C4-2B (cell line): Measurements from ENCODE around the gene SUMF1.

Source experiments
- CTCF ChIP-seq: fragments of 450-650 bp; conservative IDR thresholded peaks from 2 replicates; pipeline ENCODE4 v1.5.1; 2017; ENCODE audit warnings: mild to moderate bottlenecking
- ZFX ChIP-seq: fragments of 450-650 bp; IDR thresholded peaks from 2 replicates; pipeline ENCODE4 v1.6.1; 2017

- no peak for TF ChIP-seq CTCF
- TF ChIP-seq ZFX: no peak
Observed at GRCh38 chr3:4461468-4462090, 5.5 kb downstream of the SUMF1 start.
